ENCODE results near the gene PHAX.
"Not testable (repeated sequence)": the region's sequence is repeated elsewhere in the genome, so short reads cannot be mapped to it uniquely, and the experiment has no call there.

The PHAX gene

GRCh38 chr5:126600631-126601511 is at the start of gene PHAX:
Gene PHAX, plus strand, starts transcription at chr5:126600947. Its CDS starts 16 bp downstream, at chr5:126600963.
- DNase-seq, result no peak

GRCh38 chr5:126552614-126553013 is 48.1 kb upstream of the PHAX start:
- no peak for DNase-seq

GRCh38 chr5:126555101-126555500 is 45.6 kb upstream of the PHAX start:
- DNase-seq, result not testable (repeated sequence)

GRCh38 chr5:126561908-126562307 is 38.8 kb upstream of the PHAX start:
- no peak for DNase-seq

- DNase-seq, result no peak
Observed at GRCh38 chr5:126562823-126563222, 37.9 kb upstream of the PHAX start.

GRCh38 chr5:126568206-126568755 is 32.5 kb upstream of the PHAX start:
- DNase-seq, result no peak

- DNase-seq, result no peak
Observed at GRCh38 chr5:126575644-126576043, 25.1 kb upstream of the PHAX start.

GRCh38 chr5:126576974-126577373 is 23.8 kb upstream of the PHAX start:
- no peak for DNase-seq

- DNase-seq, result no peak
Observed at GRCh38 chr5:126577415-126577814, 23.3 kb upstream of the PHAX start.

- no peak for DNase-seq
Observed at GRCh38 chr5:126579716-126580115, 21.0 kb upstream of the PHAX start.

- no peak for DNase-seq
Observed at GRCh38 chr5:126583761-126584160, 17.0 kb upstream of the PHAX start.

- DNase-seq, result no peak
Observed at GRCh38 chr5:126587551-126588390, 13.0 kb upstream of the PHAX start.

- no peak for DNase-seq
Observed at GRCh38 chr5:126589536-126590297, 11.0 kb upstream of the PHAX start.

- no peak for DNase-seq
Observed at GRCh38 chr5:126591549-126591948, 9.2 kb upstream of the PHAX start.

GRCh38 chr5:126594748-126595485 is 5.8 kb upstream of the PHAX start, which contains the start of gene ALDH7A1:
Gene ALDH7A1, minus strand, starts transcription at chr5:126595219. Its CDS starts 21 bp downstream, at chr5:126595198.
- no peak for DNase-seq

GRCh38 chr5:126595486-126596083 is 5.2 kb upstream of the PHAX start:
- no peak for DNase-seq

- DNase-seq, result no peak
Observed at GRCh38 chr5:126597156-126597555, 3.6 kb upstream of the PHAX start.

- DNase-seq, result no peak
Observed at GRCh38 chr5:126599499-126599898, 1.2 kb upstream of the PHAX start.

- DNase-seq, result not testable (repeated sequence)
Observed at GRCh38 chr5:126599971-126600630, 646 bp upstream of the PHAX start.

GRCh38 chr5:126603402-126603991 is 2.8 kb downstream of the PHAX start:
- DNase-seq, result no peak

Measured in NCI-H1436 treated with DMSO at 0.1 percent for 48 hours (cell line).